HL-60 (cell line): ENCODE measurements around the gene METTL9.

Source experiments
- CTCF ChIP-seq: IDR thresholded peaks from one replicate; pipeline ENCODE4 v1.5.1; 2011; ENCODE audit warnings: low read length, control low read depth, inconsistent platforms; ENCODE audit not compliant: insufficient read depth
- POLR2AphosphoS5 ChIP-seq: IDR thresholded peaks from 2 replicates; pipeline ENCODE4 v1.6.1; 2012; ENCODE audit warnings: low read depth

- TF ChIP-seq CTCF (no peak), POLR2AphosphoS5 (no peak)
Measured at GRCh38 chr16:21704266-21704665, 104.9 kb downstream of the METTL9 start.
